Measurements from ENCODE around the gene NDNF.

NDNF gene

DNA sequence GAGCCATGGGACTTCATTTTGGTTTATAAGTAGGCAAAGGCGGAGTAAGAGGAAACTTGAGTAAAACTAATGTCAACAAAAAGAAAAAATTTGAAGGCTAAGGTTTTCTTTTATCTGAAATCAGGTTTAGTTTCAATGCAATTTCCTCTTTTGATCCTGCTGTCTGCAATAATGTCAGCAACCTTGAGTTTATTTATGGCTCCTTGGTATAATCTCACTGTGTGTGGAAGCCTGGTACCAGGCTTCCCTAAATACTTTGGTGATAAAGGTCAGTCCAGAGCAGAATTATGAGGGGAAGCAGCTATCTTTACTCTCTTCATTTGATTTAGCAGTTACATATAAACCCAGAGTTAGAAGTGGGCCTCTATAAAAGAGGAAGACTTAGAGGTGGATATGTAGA is 57.8 kb downstream of the NDNF start:
- no peak for DNase-seq

DNA sequence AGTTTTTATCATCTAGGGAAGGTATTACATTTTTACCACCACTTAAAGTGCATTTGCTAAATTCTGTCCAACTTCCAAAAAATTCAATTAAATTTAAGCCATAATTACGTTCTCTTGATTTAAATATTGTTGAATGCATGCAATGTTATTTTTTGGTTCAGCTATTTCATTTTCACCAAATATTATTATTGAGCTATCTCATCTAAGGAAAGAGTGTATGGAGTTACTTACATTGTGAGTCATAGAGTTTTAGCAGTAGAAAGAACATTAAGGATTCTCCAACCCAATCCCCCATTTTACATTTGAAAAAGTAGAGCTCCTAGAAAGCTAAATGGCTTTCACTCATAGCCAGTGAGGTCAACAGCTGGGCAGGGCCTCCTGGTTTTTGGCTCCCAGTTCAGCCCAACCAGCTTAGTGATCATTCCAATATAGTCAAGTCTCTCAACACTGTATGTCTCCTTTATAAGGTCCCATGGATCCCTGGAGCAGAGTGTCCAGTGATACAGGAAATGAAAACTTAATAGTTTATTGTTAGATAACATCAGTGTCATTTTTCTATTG is 60.5 kb downstream of the NDNF start:
- no peak for DNase-seq

DNA sequence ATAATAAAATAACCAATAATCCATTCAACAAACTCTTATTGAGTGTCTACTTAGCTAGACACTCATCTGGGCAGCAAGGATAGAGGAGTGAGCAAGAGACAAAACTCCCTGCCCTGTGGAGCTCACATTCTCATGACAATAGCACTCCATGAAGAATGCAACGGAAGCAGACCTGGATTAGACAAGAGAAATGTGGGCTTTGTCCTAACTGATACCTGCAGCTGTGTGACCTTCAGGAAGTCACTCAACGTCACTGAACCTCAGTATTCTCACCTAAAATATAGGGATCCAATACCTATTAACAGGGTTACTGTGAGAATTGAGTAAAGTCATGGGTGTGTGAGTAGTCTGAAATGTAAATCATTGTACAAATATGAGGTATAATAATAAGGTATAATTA is 61.2 kb downstream of the NDNF start:
- no peak for DNase-seq

DNA sequence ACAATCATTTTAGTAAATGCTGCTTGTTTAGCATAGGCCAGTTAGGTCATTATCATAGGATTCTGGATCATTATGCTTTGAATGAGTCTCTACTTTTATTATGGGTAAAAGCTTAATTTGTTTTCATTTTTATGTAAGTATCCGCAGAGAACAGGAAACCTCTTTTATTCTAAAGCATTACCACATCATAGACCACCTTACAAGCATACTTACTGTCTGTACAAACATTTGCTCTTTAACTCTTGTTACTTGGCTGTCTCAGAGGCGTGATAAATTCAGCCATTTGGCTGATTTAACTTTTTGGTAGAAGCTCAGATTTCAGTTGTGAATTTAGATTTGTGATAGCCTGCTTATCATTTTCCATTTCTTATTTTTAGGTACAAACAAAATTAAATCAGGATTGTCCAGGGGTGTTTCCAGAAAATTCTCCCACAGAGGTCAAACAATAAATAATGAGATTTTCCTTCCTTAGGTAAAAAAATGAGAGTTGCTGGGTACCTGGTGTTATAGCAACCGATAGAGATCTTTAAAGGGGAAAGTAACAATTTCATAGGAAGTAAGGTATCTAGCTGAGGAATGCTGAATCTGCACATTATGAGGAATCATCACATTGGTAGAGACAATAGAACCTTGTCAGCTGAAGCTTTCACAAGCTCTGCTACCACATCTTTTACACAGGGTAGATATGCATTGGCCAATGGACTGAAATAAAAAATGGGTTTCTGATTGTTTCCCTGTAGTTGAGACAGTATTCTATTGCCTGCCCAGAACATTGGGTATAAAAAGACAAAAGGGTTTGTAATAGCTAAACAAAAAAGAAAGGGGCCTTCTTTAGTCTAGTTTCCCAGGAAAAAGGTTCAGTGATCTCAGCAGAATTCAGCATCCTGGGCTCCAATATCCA is 62.5 kb downstream of the NDNF start:
- no peak for DNase-seq

DNA sequence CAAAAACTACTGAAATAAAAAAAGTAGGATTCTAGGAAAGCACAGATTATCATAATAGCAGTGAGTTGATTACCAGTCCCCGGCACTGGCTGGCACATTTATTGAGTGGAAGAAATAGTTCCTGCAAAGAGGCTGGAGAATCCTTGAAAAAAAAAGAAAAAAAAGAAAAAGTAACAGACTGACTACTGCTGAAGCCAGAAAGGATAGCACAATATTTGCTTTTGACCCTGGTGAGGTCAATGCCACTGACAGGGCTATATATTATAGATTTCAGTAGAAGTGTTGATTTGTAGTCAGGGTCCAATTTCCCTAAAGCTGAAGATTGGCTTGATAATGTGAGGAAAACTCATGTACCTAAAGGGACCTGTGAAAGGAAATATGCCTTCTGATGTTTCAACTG is 64.7 kb downstream of the NDNF start:
- DNase-seq: no peak

DNA sequence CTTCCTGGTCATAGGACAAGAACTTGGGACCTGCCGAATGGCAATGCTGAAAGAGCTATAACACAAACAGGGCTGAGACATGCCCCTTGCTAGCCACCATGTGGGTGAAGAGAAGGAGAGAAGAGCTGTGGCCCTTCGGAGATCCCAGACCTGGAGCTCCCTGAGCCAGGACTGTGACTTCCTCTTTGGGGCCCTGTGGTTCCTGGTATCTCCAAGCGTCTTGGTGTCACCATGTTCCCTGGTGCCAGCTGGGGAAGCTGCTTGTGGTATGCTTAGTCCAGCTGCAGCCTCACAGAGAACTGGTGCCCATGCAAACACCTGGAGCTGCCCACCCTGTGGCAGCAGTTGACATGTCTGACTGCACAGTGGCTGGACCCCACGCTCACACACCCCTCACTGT is 68.5 kb downstream of the NDNF start:
- no peak for DNase-seq

DNA sequence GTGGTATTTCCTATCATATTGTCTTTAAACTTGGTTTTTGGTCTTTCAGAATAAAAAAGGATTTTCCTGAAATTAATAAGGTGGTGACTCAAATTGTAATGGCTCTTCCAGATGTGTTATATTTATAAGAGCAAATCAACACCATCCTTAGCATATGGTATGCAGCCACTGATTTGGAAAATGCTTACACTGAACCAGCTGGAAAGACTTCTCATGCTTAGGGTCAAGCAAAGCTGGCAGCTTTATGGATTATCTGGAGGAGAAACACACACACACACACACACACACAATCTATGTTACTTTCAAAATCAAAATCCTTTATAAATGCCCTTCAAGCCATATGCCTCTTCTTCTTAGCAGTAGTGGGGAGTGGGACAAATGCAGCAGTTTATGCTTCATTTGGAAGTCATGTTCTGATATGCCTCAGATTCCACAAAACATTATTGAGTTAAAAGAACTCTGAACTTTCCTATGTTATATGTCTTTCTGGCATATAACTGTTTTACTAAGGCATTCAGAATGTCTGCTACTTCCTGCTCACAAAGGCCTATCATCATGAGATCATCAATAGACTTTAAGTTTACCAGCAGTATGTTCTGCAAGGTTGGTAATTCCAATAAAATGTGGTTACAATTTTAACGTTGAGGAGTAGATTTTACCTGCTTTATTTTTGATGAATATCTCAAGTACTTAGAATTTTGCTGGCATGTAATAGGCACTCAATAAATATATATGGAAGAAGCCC is 76.9 kb downstream of the NDNF start:
- DNase-seq: no peak

DNA sequence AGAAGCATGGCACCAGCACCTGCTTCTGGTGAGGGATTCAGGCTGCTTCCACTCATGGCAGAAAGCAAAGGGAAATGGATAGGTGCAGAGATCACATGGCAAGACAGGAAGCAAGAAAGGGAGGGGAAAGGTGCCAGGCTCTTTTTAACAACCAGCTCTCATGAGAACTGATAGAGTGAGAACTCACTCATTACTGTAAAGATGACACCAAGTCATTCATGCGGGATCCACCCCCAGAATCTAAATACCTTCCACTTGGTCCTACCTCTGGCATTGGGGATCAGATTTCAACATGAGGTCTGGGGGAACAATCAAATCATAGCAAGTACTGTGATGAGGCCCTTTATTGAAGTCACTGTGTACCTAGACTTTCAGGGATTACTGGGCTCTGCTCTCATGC is 77.8 kb downstream of the NDNF start:
- DNase-seq: no peak

DNA sequence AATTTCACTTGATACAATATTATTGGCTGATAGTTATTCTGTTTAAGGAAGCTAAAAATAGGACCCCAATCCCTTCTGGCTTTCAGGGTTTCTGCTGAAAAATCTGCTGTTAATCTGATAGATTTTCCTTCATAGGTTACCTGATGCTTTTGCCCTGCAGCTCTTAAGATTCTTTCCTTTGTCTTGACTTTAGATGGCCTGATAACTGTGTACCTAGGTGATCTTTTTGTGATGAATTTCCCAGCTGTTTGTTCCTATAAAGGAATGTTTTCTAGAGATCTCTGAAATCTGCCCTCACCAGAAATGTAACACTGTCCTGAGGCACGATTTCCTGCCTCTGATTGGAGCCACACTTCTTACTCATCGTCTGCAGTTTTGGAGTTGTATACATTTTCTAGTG is 80.5 kb downstream of the NDNF start:
- no peak for DNase-seq

DNA sequence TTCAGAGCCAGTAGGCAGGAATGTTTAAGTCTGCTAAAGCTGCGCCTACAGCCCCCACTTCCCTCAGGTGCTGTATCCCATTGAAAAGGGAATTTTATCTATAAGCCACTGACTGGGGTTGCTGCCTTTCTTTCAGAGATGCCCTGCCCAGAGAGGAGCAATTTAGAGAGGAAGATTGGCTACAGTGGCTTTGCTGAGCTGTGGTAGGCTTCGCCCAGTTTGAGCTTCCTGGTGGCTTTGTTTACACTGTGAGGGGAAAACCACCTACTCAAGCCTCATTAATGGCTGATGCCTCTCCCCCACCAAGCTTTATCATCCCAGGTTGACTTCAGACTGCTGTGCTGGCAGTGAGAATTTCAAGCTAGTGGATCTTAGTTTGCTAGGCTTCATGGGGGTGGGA is 82.1 kb downstream of the NDNF start:
- no peak for DNase-seq
